Activated CD8-positive, alpha-beta memory T cell treated with anti-CD3 and anti-CD28 coated beads, Interleukin-2, amount 50 U/mL, for 4 hours (primary cell): ENCODE measurements around the gene NRDE2.
"Not testable (repeated sequence)": the region's sequence is repeated elsewhere in the genome, so short reads cannot be mapped to it uniquely, and the experiment has no call there.

ENCODE experiments used
- DNase-seq: peaks from one replicate; pipeline ENCODE4 v3.0.0-alpha.2; 2020

NRDE2 gene

GRCh38 chr14:90263748-90264449 lies 67.8 kb downstream of the NRDE2 start:
- DNase-seq: no peak

DNA sequence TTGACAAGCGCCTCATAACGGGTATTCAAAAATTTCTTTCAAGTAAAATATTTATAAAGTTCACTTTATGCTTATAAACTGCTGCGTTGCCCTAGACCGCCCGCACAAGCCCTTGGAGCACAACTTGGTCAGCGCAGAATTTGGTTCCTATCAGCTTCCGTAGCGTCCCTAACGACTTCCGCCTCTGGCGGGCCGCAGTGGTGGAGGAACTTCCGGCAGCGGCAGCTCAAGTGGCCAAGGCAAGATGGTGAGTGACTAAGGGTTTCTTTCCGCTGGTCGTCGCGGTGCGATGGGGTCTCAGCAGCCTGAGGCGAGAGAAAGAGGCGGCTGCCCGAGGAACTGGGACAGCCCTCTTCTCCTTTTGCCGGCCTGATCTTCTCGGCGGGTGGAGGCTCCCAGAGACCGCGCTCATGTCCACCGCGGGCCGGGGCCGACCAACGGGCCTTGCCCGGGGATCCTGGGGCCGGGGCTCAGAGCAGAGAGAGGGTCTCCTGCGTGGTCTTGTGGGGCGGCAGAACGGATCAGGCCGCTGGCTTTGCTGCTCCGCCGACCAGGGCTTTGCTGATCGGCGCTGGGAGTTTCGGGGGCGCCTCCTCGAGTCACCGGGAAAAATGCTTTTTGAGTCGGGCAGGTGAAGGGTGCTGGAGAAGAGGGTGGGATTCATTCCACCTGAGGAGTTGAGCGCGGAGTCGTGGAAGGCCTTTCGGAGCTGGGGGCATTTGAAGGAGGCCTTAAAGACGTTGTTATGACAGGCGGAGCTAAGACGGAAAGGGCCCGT lies 75.2 kb downstream of the NRDE2 start, which contains the start of gene PSMC1:
PSMC1 (plus strand) TSS at position 200 of the 778 bp plus-strand sequence; CDS start at position 245, 45 bp downstream.
- peak; percentile 85 for DNase-seq

DNA sequence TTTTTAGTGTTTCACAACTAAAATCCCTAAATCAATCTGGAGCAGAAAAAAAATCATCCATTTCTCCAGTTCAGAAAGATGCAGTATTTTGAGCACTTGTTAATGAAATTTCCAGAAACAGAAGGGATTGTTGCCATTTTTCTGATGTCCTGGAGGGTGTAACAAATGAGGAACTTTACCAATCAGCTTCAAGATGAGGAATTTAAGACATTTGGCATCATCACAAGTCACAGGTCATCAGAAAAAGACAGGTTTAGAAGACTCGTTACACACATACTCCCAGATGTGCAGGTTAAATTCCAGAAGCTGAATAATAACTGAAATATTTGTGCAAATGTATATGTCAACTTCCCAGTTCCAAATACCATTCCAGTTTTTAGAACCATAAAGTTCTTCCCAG lies 75.9 kb downstream of the NRDE2 start:
- no peak for DNase-seq

DNA sequence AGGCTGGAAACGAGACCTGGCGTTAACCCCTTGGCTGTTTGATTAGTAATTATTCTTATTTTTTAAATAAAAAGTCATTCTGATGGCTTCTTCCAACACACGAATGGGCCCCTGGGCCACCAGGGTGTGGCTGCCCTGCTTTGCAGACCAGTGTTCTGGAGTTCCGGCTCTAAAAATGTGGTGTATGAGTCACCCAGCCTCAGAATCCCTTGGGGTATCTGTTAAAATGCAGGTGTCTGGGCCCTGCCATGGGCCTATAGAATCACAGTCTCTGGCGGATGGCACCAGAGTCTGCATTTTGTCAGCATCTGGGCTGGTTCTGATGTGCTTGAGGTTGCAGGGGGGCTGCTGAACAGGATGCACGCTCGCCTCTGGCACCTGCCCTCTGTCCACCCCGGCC lies 77.9 kb downstream of the NRDE2 start:
- no peak for DNase-seq

GRCh38 chr14:90248594-90248993 lies 83.1 kb downstream of the NRDE2 start:
- DNase-seq: no peak

GRCh38 chr14:90247441-90247840 lies 84.3 kb downstream of the NRDE2 start:
- not testable (repeated sequence) for DNase-seq

DNA sequence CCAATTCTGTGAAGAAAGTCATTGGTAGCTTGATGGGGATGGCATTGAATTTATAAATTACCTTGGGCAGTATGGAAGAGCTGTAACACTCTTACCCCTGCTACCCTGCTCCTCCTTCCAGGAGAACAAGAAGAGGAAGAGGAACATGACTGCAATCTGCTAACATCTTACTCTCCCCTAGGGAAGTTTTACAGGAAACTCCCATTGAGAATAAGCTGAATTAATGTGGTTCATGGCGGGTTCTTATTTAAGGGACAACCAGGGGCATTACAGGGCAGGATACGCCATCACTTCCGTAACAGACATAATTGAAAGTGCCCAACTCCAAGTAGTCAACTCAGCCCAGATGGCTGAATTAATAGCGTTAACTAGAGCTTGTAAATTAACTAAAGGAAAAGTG lies 84.8 kb downstream of the NRDE2 start:
- no peak for DNase-seq

DNA sequence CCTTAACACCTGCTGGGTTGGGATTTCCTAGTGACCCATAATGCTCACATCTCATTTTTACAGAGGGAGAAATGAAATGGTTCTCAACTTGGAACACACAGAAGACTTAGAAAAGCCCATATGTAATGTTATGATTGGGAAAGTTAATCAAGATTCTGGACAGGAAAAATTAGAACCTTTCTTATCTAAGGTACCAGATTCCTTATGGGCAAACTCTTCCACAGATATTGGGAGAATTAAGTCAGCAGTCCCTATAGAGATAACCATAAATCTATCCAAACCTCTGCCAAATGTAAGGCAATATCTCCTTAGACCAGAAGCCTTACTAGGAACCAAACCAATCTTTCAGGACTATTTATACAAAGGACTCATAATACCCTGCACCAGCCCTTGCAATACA lies 89.3 kb downstream of the NRDE2 start:
- DNase-seq: no peak

GRCh38 chr14:90239139-90239538 lies 92.6 kb downstream of the NRDE2 start:
- DNase-seq: no peak

- peak; percentile 61 for DNase-seq
These were observed 96.4 kb downstream of the NRDE2 start for GRCh38 chr14:90235179-90235976.

GRCh38 chr14:90229942-90230341 lies 101.8 kb downstream of the NRDE2 start:
- DNase-seq: not testable (repeated sequence)

DNA sequence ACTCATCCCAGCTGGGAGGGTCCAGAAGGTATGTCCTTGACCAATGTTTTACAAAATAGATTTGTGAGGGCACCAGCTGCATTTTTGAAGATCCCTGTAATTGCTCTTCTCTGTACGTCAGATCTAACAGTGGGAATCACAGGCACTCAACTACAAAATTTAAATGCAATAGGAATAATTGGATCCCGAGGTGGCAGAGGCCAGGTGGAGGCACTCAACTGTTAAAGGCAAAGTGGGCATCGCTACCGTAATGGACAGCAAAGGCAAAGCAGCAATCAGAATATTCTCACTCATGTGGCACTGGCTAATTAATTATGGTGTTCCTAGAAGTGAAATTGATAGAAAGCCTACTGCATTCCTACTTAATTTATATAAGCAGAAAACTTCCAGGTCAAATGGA lies 103.3 kb downstream of the NRDE2 start:
- DNase-seq: no peak
